Astrocyte (in vitro differentiated cells and primary cell): ENCODE data around the gene MLST8.

Source experiments
- EZH2 ChIP-seq: IDR thresholded peaks from 2 replicates; pipeline ENCODE4 v1.6.1; 2012; ENCODE audit warnings: mild to moderate bottlenecking, low read length, inconsistent platforms; ENCODE audit not compliant: insufficient read depth
- TF ChIP-seq, protein P1 (sequence below): IDR thresholded peaks from 2 replicates; pipeline ENCODE4 v1.5.1; 2011; ENCODE audit warnings: low read depth, mild to moderate bottlenecking, inconsistent platforms, low read length, moderate library complexity; ENCODE audit not compliant: insufficient read depth

DNA sequence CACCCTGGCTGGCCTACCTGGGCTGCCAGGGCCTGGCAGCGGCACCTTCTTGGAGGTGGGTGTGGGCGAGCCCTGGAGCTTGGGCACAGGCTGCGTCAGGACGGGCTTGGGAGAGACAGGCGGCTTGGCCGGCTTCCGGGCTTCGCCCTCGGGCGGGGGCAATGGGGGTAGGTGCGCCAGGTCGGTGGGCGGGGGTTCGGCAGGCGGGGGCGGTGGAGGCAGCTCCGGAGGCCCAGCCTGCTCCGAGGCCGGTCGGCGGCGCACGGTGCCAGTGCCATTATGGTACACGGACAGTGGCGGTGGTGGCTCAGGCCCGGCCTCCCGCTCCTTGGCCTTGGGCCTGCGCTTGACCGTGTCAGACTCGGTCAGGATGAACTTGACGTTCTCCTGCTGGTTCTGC is 25.7 kb upstream of the MLST8 start:
- TF ChIP-seq, protein P1, sequence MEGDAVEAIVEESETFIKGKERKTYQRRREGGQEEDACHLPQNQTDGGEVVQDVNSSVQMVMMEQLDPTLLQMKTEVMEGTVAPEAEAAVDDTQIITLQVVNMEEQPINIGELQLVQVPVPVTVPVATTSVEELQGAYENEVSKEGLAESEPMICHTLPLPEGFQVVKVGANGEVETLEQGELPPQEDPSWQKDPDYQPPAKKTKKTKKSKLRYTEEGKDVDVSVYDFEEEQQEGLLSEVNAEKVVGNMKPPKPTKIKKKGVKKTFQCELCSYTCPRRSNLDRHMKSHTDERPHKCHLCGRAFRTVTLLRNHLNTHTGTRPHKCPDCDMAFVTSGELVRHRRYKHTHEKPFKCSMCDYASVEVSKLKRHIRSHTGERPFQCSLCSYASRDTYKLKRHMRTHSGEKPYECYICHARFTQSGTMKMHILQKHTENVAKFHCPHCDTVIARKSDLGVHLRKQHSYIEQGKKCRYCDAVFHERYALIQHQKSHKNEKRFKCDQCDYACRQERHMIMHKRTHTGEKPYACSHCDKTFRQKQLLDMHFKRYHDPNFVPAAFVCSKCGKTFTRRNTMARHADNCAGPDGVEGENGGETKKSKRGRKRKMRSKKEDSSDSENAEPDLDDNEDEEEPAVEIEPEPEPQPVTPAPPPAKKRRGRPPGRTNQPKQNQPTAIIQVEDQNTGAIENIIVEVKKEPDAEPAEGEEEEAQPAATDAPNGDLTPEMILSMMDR, result no peak
- TF ChIP-seq EZH2, result no peak
